ENCODE data around the gene AIPL1.
A peak's percentile ranks its signal among the peaks of the same experiment; 100 is the strongest.

AIPL1 gene

GRCh38 chr17:6423931-6424330 lies 11.0 kb downstream of the AIPL1 start:
- no peak for DNase-seq (ENCODE audit: low read depth)
- H3K4me3 ChIP-seq (ENCODE audit: low read depth, low read length): no peak overlapping the region
- in situ Hi-C loops (cut with HindIII; ENCODE audit: low sequenced_read_pairs): no loop called here
- no peak for TF ChIP-seq CTCF (IDR thresholded peaks at IDR 0.05; ENCODE audit: low read depth, low read length, missing control alignments)

- no peak for TF ChIP-seq CTCF (IDR thresholded peaks at IDR 0.05; ENCODE audit: low read depth, low read length, missing control alignments)
- in situ Hi-C loops (cut with HindIII; ENCODE audit: low sequenced_read_pairs): no loop called here
- no peak overlapping the region for H3K4me3 ChIP-seq (ENCODE audit: low read depth, low read length)
- DNase-seq (ENCODE audit: low read depth): no peak
Observed at GRCh38 chr17:6422654-6423241, 12.2 kb downstream of the AIPL1 start.

GRCh38 chr17:6421700-6422604 lies 13.0 kb downstream of the AIPL1 start:
- DNase-seq (ENCODE audit: low read depth): peak; percentile 39
- no peak overlapping the region for H3K4me3 ChIP-seq (ENCODE audit: low read depth, low read length)
- TF ChIP-seq CTCF (IDR thresholded peaks at IDR 0.05; ENCODE audit: low read depth, low read length, missing control alignments): peak; percentile 82
- in situ Hi-C loops (cut with HindIII; ENCODE audit: low sequenced_read_pairs): no loop called here

GRCh38 chr17:6420173-6420641 lies 14.7 kb downstream of the AIPL1 start:
- DNase-seq (ENCODE audit: low read depth): no peak
- in situ Hi-C loops (cut with HindIII; ENCODE audit: low sequenced_read_pairs): no loop called here
- peak; percentile 41 for TF ChIP-seq CTCF (IDR thresholded peaks at IDR 0.05; ENCODE audit: low read depth, low read length, missing control alignments)

GRCh38 chr17:6415616-6416015 lies 19.3 kb downstream of the AIPL1 start:
- TF ChIP-seq CTCF (IDR thresholded peaks at IDR 0.05; ENCODE audit: low read depth, low read length, missing control alignments): no peak
- in situ Hi-C loops (cut with HindIII; ENCODE audit: low sequenced_read_pairs): loop anchor here (5.0 kb wide), 1 partner anchor 818 kb away; no protein-coding TSS in a partner anchor
- DNase-seq (ENCODE audit: low read depth): no peak
- H3K4me3 ChIP-seq (ENCODE audit: low read depth, low read length): no peak overlapping the region

More at GRCh38 chr17:6420173-6420641, 14.7 kb downstream of the AIPL1 start:
- no peak overlapping the region for H3K4me3 ChIP-seq (ENCODE audit: low read depth, low read length)

GRCh38 chr17:6413065-6413464 lies 21.9 kb downstream of the AIPL1 start:
- peak; percentile 15 for DNase-seq (ENCODE audit: low read depth)

More at GRCh38 chr17:6413065-6413464, 21.9 kb downstream of the AIPL1 start:
- H3K4me3 ChIP-seq (ENCODE audit: low read depth, low read length): no peak overlapping the region
- in situ Hi-C loops (cut with HindIII; ENCODE audit: low sequenced_read_pairs): no loop called here
- TF ChIP-seq CTCF (IDR thresholded peaks at IDR 0.05; ENCODE audit: low read depth, low read length, missing control alignments): peak; percentile 50
